Activated CD4-positive, alpha-beta T cell treated with anti-CD3 and anti-CD28 coated beads, Interleukin-2, amount 10 ng/mL, durations not matched to agents 7 days and 5 days (primary cell): Measurements from ENCODE around the gene SNRNP48. TPM values are rescaled to one million over a fixed set of nuclear protein-coding genes. Genes with fewer than 3 reads are reported as not detected.

Source experiments
- CTCF ChIA-PET: fragments of 350-600 bp; sonication (Branson Sonifier 250); formaldehyde crosslinking; loops from one replicate; lab custom pipeline; 2021; ENCODE audit warnings: antibody characterized with exemption; lab: Charles Lee
- POLR2A ChIA-PET: fragments of 350-600 bp; sonication (Branson Sonifier 250); formaldehyde crosslinking; loops from one replicate; lab custom pipeline; 2021; ENCODE audit warnings: antibody characterized with exemption; lab: Charles Lee
- DNase-seq: peaks from one replicate; pipeline ENCODE4 v3.0.0-alpha.2; 2020
- H3K27ac Mint-ChIP-seq: one replicate; pipeline ENCODE4 v1.8.0; 2021; ENCODE audit warnings: mild to moderate bottlenecking, moderate library complexity, mixed read lengths
- H3K27me3 Mint-ChIP-seq: one replicate; pipeline ENCODE4 v1.8.0; 2021; ENCODE audit warnings: mixed read lengths
- H3K36me3 Mint-ChIP-seq: one replicate; pipeline ENCODE4 v1.8.0; 2021; ENCODE audit warnings: low read depth, mixed read lengths
- H3K4me1 Mint-ChIP-seq: one replicate; pipeline ENCODE4 v1.8.0; 2021; ENCODE audit warnings: mixed read lengths
- H3K4me3 Mint-ChIP-seq: one replicate; pipeline ENCODE4 v1.8.0; 2021; ENCODE audit warnings: mild to moderate bottlenecking, moderate library complexity, mixed read lengths
- H3K9me3 Mint-ChIP-seq: one replicate; pipeline ENCODE4 v1.8.0; 2021; ENCODE audit warnings: mixed read lengths
- total RNA-seq, 2 experiments: library from RNA; stranded (reverse); gene quantifications; one replicate each; pipeline ENCODE4 v1.2.3, GENCODE V29; 2021

Gene SNRNP48, protein sequence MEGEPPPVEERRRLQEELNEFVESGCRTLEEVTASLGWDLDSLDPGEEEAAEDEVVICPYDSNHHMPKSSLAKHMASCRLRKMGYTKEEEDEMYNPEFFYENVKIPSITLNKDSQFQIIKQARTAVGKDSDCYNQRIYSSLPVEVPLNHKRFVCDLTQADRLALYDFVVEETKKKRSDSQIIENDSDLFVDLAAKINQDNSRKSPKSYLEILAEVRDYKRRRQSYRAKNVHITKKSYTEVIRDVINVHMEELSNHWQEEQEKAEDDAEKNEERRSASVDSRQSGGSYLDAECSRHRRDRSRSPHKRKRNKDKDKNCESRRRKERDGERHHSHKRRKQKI
- 10 to 100 TPM; 13.5 to 17.6 TPM for total RNA-seq

DNA sequence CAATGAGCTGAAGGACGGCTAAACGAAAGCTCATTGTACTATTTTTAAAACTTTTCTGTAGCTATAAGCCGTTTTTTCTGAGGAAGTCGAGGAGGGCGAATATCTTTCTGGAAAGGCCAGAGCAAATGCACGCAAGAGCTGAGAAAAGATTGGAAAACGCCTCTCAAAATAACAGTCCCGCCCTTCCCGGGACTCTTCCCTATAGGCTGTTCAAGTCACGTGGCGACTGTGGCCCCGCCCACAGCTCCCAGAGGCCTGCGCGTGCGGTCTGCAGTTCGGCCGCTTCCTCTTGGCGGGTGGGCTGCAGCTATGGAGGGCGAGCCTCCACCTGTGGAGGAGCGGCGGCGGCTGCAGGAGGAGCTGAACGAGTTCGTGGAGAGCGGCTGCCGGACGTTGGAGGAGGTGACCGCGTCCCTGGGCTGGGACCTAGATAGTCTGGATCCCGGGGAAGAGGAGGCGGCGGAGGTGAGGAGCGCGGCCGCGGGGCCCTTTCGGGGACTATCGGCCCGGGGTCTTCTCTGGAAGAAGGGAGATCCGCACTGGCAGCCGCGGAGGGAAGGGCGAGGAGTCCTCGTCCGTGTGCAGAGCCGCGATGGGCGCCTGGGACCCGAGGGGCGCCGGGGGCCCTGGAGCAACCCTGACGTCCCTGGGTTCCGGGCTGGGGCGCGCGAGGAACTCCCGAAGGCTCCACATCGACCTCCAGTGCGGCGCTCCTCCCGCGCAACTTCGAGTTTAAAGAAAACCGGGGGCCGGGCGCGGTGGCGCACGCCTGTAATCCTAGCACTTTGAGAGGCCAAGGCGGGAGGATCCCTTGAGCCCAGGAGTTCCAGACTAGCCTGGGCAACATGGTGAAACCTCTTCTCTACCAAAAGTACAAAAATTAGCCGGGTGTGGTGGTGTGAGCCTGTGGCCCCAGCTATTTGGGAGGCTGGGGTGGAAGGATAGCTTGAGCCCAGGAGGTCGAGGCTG lies at the start of gene SNRNP48:
TSS of gene SNRNP48 (plus strand) at position 250 of the 969 bp plus-strand sequence. CDS start at position 310, 60 bp downstream.
- H3K36me3 Mint-ChIP-seq = peaks cover 19% of the 10 kb centered on the region
- DNase-seq = peak; percentile 92
- H3K4me1 Mint-ChIP-seq = peaks cover 35% of the 10 kb centered on the region
- no peaks in the 10 kb centered on the region for H3K27me3 Mint-ChIP-seq
- H3K9me3 Mint-ChIP-seq = no peaks in the 10 kb centered on the region
- peak within 1 kb of the TSS; percentile 97 for H3K4me3 Mint-ChIP-seq
- peak within 1 kb of the TSS; percentile 95 for H3K27ac Mint-ChIP-seq
- ChIA-PET CTCF (interaction anchor here (0.6 to 1.1 kb wide), 3 partner anchors 19 to 294 kb away, joined by 3 to 4 read pairs (median 3); partner anchors contain the start of genes CAGE1 and RIOK1), POLR2A (interaction anchor here (0.6 kb wide), 3 partner anchors 14 to 828 kb away, joined by 3 to 5 read pairs (median 3); no protein-coding TSS in a partner anchor)

- Mint-ChIP-seq H3K9me3 (no peaks in the 10 kb centered on the region), H3K4me1 (peaks cover 14% of the 10 kb centered on the region), H3K4me3 (peak overlapping the region; percentile 64), H3K27me3 (peaks cover 76% of the 10 kb centered on the region), H3K27ac (no peak overlapping the region), H3K36me3 (no peaks in the 10 kb centered on the region)
- ChIA-PET CTCF (interaction anchor here (0.5 kb wide), 1 partner anchor 264 kb away, joined by 3 read pairs; no protein-coding TSS in a partner anchor), POLR2A (no interaction called here)
- DNase-seq = no peak
These were observed 49.4 kb upstream of the SNRNP48 start for GRCh38 chr6:7540595-7540994.

DNA sequence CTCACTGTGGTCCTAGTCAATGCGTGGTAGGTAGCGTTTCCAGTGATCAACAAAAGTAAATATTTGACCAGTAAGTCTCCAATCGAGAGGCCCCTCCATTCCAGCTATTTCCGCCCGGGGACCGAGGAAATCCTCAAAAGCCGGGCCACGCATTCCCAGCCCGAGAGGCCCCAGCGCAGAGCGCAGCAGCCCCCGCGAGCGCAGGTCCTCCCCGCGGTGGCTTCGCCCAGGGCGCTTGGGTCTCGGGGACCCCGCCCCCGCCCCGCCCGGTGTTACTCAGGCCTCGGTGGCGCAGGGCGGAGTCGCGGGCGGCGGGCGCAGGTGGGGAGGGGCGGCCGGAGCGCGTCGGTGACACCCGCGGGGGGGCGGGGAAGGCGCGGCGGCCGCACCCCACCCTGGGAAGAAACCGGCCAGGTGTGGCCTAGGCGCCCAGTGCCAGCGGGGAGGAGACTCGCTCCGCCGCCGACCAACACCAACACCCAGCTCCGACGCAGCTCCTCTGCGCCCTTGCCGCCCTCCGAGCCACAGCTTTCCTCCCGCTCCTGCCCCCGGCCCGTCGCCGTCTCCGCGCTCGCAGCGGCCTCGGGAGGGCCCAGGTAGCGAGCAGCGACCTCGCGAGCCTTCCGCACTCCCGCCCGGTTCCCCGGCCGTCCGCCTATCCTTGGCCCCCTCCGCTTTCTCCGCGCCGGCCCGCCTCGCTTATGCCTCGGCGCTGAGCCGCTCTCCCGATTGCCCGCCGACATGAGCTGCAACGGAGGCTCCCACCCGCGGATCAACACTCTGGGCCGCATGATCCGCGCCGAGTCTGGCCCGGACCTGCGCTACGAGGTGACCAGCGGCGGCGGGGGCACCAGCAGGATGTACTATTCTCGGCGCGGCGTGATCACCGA lies 48.6 kb upstream of the SNRNP48 start, which contains the start of gene DSP:
TSS of gene DSP (plus strand) at position 497 of the 890 bp plus-strand sequence. CDS start at position 742, 245 bp downstream.
- peak; percentile 26 for DNase-seq
- Mint-ChIP-seq H3K27me3 (peaks cover 75% of the 10 kb centered on the region), H3K4me1 (peaks cover 14% of the 10 kb centered on the region), H3K9me3 (no peaks in the 10 kb centered on the region), H3K27ac (peak within 1 kb of the TSS; percentile 25), H3K4me3 (peak within 1 kb of the TSS; percentile 70), H3K36me3 (no peaks in the 10 kb centered on the region)
- ChIA-PET POLR2A (no interaction called here), CTCF (no interaction called here)

DNA sequence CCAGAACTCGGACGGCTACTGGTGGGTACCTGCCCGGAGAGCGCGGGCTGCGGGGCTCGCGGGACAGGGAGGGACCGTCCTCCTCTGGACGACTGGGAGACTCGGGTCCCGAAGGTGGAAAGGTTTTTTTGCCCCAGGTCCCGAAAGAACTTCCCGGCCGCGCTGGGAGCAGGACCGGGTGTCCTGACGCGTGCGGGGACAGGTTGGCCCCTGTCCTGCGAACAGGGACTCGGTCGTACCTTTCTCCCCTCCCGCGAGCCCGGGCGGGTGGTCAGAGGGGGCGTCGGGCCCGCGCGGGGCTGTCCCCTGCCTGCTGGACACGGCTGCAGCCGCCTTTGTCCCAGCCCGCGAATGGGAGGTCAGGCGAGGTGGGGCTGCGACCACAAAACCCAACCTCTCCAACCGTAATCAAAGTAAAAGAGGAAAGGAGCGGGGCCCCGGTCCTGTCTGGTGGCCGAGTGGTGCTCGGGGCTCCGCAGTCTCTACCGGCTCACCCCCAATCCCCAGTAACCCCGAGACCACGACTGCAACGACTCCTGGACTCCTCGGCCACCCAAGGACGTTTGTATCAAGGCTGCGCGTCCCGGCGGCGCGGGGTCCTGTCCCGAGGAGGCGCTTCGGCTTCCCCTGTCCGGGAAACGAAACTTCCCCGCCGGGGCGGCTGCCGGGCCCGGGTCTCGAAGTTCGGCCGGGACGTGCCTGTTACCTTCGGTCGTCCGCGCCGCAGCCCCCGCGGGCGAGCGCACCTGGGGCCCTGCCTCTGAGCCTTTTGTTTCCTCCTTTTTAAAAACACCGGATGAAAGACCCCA lies 47.7 kb upstream of the SNRNP48 start:
- ChIA-PET POLR2A (no interaction called here), CTCF (no interaction called here)
- DNase-seq = no peak
- peaks cover 76% of the 10 kb centered on the region for H3K27me3 Mint-ChIP-seq
- peaks cover 14% of the 10 kb centered on the region for H3K4me1 Mint-ChIP-seq
- no peaks in the 10 kb centered on the region for H3K36me3 Mint-ChIP-seq
- peak overlapping the region; percentile 70 for H3K4me3 Mint-ChIP-seq
- H3K27ac Mint-ChIP-seq = no peak overlapping the region
- no peaks in the 10 kb centered on the region for H3K9me3 Mint-ChIP-seq

- H3K27me3 Mint-ChIP-seq = peaks cover 70% of the 10 kb centered on the region
- peaks cover 14% of the 10 kb centered on the region for H3K4me1 Mint-ChIP-seq
- ChIA-PET CTCF (no interaction called here), POLR2A (no interaction called here)
- no peak overlapping the region for H3K27ac Mint-ChIP-seq
- H3K4me3 Mint-ChIP-seq = no peak overlapping the region
- H3K9me3 Mint-ChIP-seq = no peaks in the 10 kb centered on the region
- no peak for DNase-seq
- no peaks in the 10 kb centered on the region for H3K36me3 Mint-ChIP-seq
These were observed 46.9 kb upstream of the SNRNP48 start for GRCh38 chr6:7542874-7543624.

DNA sequence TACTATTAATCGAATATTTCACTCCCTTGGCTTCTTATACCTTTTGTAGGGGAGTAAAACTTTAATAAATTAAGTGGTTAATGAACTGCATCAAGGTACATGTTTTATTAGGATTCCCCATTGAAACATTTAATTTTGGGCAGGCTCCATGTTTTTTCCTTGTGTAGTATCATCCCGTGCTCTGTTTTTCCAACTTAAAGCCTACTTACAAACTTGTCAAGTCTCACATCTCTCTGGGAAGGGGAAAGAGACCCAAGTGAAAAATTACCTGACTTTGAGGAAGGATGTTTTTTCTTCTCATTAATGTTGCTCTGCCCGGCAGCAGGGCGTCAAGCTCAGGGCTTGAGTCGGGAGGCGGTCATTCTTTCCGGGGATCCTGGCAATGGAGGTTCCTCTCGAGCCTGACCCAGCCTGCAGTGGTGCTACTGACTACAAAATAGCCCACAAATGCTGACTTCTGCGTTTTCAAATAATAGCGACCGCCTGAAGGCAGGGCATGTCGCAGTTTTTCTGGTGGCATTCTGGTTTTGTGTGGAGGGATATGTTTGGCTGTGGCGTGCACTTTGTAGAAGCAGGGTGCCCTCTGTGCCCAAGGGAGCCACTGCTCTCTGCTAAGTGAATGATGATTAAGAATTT lies 46.1 kb upstream of the SNRNP48 start:
- H3K9me3 Mint-ChIP-seq = no peaks in the 10 kb centered on the region
- no peak overlapping the region for H3K4me3 Mint-ChIP-seq
- H3K27ac Mint-ChIP-seq = no peak overlapping the region
- POLR2A ChIA-PET = no interaction called here
- H3K27me3 Mint-ChIP-seq = peaks cover 70% of the 10 kb centered on the region
- no peaks in the 10 kb centered on the region for H3K36me3 Mint-ChIP-seq
- H3K4me1 Mint-ChIP-seq = peaks cover 14% of the 10 kb centered on the region
- CTCF ChIA-PET = interaction anchor here (0.5 kb wide), 1 partner anchor 21 kb away, joined by 3 read pairs; no protein-coding TSS in a partner anchor
- no peak for DNase-seq

DNA sequence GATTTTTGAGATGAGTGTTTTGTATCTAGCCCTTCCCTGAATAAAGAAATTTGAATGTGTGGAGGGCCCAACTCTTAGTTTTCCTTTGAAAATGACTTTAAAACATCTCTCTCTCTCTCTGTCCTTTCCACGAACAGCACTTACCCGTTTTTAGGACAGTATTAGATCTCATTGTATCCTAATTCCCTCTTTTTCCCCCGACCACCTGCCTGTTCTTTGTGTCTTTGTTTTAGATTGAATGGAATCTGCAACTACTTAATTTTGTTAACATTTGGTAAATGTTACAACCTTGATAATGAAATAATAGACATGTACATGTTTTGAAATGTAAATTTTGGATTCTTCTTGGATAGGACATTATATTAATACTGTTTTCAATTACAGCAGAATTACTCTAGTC lies 45.4 kb upstream of the SNRNP48 start:
- H3K36me3 Mint-ChIP-seq = no peaks in the 10 kb centered on the region
- no peak for DNase-seq
- POLR2A ChIA-PET = no interaction called here
- H3K4me3 Mint-ChIP-seq = no peak overlapping the region
- CTCF ChIA-PET = no interaction called here
- H3K4me1 Mint-ChIP-seq = peaks cover 14% of the 10 kb centered on the region
- peaks cover 71% of the 10 kb centered on the region for H3K27me3 Mint-ChIP-seq
- no peaks in the 10 kb centered on the region for H3K9me3 Mint-ChIP-seq
- no peak overlapping the region for H3K27ac Mint-ChIP-seq

DNA sequence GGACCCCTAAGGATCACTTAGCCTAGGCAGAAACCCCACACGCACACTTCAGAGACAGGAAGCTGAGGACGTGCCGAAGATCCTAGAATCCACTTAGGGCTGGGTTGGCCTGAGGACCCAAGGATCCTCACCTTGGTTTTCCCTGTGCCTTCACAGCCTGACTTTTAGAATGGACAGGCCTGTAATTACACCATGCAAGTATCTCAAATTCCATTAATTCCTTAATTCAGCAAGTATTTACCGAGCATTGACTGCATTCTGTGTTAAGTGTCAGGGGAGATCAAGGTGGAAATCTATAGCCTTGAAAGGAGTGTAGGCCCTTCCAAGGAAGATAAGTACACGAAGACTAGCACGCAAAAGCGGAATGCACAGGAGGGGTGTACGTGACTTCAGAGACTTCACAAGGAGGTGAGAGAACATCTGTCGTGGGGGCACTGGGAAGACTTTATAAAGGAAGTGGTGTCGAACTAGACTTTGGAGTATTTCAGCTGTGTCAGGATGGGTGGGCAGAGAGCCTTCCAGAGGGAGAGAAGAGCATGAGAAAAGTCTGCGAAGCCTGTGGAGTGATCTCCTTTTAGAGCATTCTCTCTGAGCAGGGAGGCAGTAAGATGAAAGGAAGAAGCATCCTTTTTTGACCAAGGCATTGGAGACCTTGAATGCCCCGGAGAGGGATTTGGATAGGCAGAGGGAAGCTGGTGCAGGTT lies 44.5 kb upstream of the SNRNP48 start:
- DNase-seq = no peak
- Mint-ChIP-seq H3K27me3 (peaks cover 63% of the 10 kb centered on the region), H3K36me3 (no peaks in the 10 kb centered on the region), H3K27ac (no peak overlapping the region), H3K4me1 (peaks cover 10% of the 10 kb centered on the region), H3K4me3 (no peak overlapping the region), H3K9me3 (no peaks in the 10 kb centered on the region)
- POLR2A ChIA-PET = no interaction called here
- CTCF ChIA-PET = interaction anchor here (1.5 kb wide), 1 partner anchor 9 kb away, joined by 3 read pairs; no protein-coding TSS in a partner anchor

- no peaks in the 10 kb centered on the region for H3K36me3 Mint-ChIP-seq
- H3K9me3 Mint-ChIP-seq = no peaks in the 10 kb centered on the region
- H3K27me3 Mint-ChIP-seq = peaks cover 58% of the 10 kb centered on the region
- no peak overlapping the region for H3K4me3 Mint-ChIP-seq
- ChIA-PET CTCF (interaction anchor here (1.5 kb wide), 1 partner anchor 10 kb away, joined by 3 read pairs; no protein-coding TSS in a partner anchor), POLR2A (no interaction called here)
- DNase-seq = no peak
- H3K27ac Mint-ChIP-seq = no peak overlapping the region
- H3K4me1 Mint-ChIP-seq = peaks cover 6% of the 10 kb centered on the region
These were observed 44.0 kb upstream of the SNRNP48 start for GRCh38 chr6:7546020-7546369.

DNA sequence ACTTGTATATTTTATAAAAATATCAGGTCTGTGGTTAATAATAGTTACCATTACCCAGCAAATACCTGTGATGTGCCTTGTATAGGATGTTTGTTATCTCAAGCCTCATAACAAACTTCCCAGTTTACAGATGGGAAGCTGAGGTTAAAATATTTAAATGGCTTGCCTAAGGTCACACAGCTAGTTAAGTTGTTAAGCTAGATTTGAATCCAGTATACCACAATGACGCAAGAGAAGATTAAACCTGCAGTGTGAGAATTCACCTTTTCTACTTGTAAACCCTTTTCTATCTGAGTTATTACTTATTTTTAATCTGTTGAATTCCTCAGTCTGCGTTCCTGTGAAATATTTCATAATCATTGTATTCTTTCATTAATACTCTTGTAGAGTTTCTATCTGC lies 43.6 kb upstream of the SNRNP48 start:
- DNase-seq = no peak
- no peak overlapping the region for H3K4me3 Mint-ChIP-seq
- H3K27me3 Mint-ChIP-seq = peaks cover 57% of the 10 kb centered on the region
- no peak overlapping the region for H3K27ac Mint-ChIP-seq
- POLR2A ChIA-PET = no interaction called here
- no peaks in the 10 kb centered on the region for H3K36me3 Mint-ChIP-seq
- no peaks in the 10 kb centered on the region for H3K9me3 Mint-ChIP-seq
- peaks cover 5% of the 10 kb centered on the region for H3K4me1 Mint-ChIP-seq
- CTCF ChIA-PET = interaction anchor here (1.5 kb wide), 1 partner anchor 10 kb away, joined by 3 read pairs; no protein-coding TSS in a partner anchor
